H1 (cell line): ENCODE measurements around the gene ZFYVE27. TPM values are rescaled to one million over a fixed set of nuclear protein-coding genes. Genes with fewer than 3 reads are reported as not detected.

ENCODE experiments used
- CTBP2 ChIP-seq: IDR thresholded peaks from 2 replicates; pipeline ENCODE4 v1.7.0; 2011; ENCODE audit warnings: borderline replicate concordance, mild to moderate bottlenecking, moderate library complexity, mixed read lengths, low read length; ENCODE audit not compliant: insufficient read depth, insufficient read length
- polyA plus RNA-seq, 7 experiments: library from polyadenylated mRNA; depleted of rRNA in 3 of 7; stranded (reverse) in 5 of 7; unstranded in 2 of 7; fragments of >200 nt in 5 of 7; fragments of 200-250 nt in 2 of 7; gene quantifications; 1 replicate in 5 of 7; 2 replicates in 1 of 7; 4 replicates in 1 of 7; pipeline versions ENCODE4 v1.2.1 to v1.2.3, GENCODE V29; 2011 to 2013; ENCODE audit warnings: missing spikeins in 2 of 7, mixed read lengths in 2 of 7
- total RNA-seq: library from RNA; stranded (reverse); fragmentation: NEBNext Ultra II Directional; extraction: Animal tissue kit (Norgen Biotek cat#: 25700); gene quantifications from 2 replicates; pipeline ENCODE4 v1.2.1, GENCODE V29; 2021

The ZFYVE27 gene
- total and polyA plus RNA-seq, 2 of the 8 experiments (the other 6 are each of a cell fraction or from before 2014, with no cell fraction given) = 16.6 to 19.8 TPM

DNA sequence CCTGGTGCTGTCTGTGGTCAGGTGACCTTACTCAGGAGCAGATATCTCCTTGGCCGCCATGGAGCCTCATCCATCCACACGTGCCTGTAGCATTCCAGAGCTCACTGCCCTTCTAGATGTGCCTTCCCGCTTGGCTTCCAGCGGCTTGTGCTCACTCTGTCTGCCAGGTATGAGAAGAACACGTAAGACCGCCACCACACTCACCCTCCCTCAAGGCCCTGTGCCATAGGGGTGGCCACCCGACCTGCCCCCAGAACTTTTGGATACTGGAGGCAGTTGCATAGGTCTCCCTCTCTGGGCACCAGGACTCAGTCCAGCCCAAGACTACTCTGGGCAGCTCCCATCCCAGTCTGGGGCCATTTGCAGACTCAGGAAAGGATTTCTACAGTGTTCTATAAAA lies 19.3 kb upstream of the ZFYVE27 start (continued):
- no peak for TF ChIP-seq CTBP2
